Measurements from ENCODE around the gene TRIM65.

- no peak for TF ChIP-seq CTCF (IDR thresholded peaks at IDR 0.05; ENCODE audit: low read depth, low read length, poor library complexity, severe bottlenecking)
- TF ChIP-seq EZH2phosphoT487 (IDR thresholded peaks at IDR 0.05; ENCODE audit: borderline replicate concordance, low read length) = no peak
These were observed 47.5 kb downstream of the TRIM65 start for GRCh38 chr17:75849279-75849646.

Data from DOHH2 (cell line).